Mucosa of stomach (tissue), 1 donor: Measurements from ENCODE around the gene ZNF554.

Experiments
- H3K27me3 ChIP-seq: one replicate; pipeline ENCODE4 v1.7.0; 2013; ENCODE audit warnings: mild to moderate bottlenecking, low read length; ENCODE audit not compliant: control insufficient read depth, insufficient read depth
- H3K36me3 ChIP-seq: one replicate; pipeline ENCODE4 v1.7.0; 2013; ENCODE audit warnings: low read length; ENCODE audit not compliant: control insufficient read depth, insufficient read depth
- H3K4me1 ChIP-seq: one replicate; pipeline ENCODE4 v1.7.0; 2013; ENCODE audit warnings: mild to moderate bottlenecking, low read length; ENCODE audit not compliant: control insufficient read depth, insufficient read depth
- H3K4me3 ChIP-seq: one replicate; pipeline ENCODE4 v1.7.0; 2013; ENCODE audit warnings: low read length
- H3K9ac ChIP-seq: one replicate; pipeline ENCODE4 v1.7.0; 2013; ENCODE audit warnings: mild to moderate bottlenecking, low read length, moderate library complexity
- H3K9me3 ChIP-seq: one replicate; pipeline ENCODE4 v1.7.0; 2013; ENCODE audit warnings: mild to moderate bottlenecking, low read length, moderate library complexity; ENCODE audit not compliant: control insufficient read depth
- donor health status: Pancreatic carcinoma.

The ZNF554 gene

GRCh38 chr19:2819540-2820111 lies at the start of gene ZNF554:
Gene ZNF554, plus strand, starts transcription at chr19:2819868. Its CDS starts 204 bp downstream, at chr19:2820072.
- Histone ChIP-seq H3K4me1 (no peaks in the 10 kb centered on the region), H3K27me3 (no peaks in the 10 kb centered on the region), H3K4me3 (peak within 1 kb of the TSS; percentile 60), H3K9me3 (no peaks in the 10 kb centered on the region), H3K36me3 (no peaks in the 10 kb centered on the region), H3K9ac (peak within 1 kb of the TSS; percentile 79)

GRCh38 chr19:2770055-2771013 lies 49.3 kb upstream of the ZNF554 start:
- H3K4me3 ChIP-seq: no peak overlapping the region
- H3K9me3 ChIP-seq: no peaks in the 10 kb centered on the region
- H3K9ac ChIP-seq: no peak overlapping the region
- no peaks in the 10 kb centered on the region for H3K36me3 ChIP-seq
- H3K4me1 ChIP-seq: peaks cover 5% of the 10 kb centered on the region
- no peaks in the 10 kb centered on the region for H3K27me3 ChIP-seq

- no peaks in the 10 kb centered on the region for H3K36me3 ChIP-seq
- no peak overlapping the region for H3K4me3 ChIP-seq
- H3K27me3 ChIP-seq: no peaks in the 10 kb centered on the region
- H3K4me1 ChIP-seq: peaks cover 5% of the 10 kb centered on the region
- H3K9ac ChIP-seq: no peak overlapping the region
- H3K9me3 ChIP-seq: no peaks in the 10 kb centered on the region
Observed at GRCh38 chr19:2771786-2772674, 47.6 kb upstream of the ZNF554 start.

GRCh38 chr19:2774083-2774679 lies 45.5 kb upstream of the ZNF554 start:
- Histone ChIP-seq H3K4me3 (no peak overlapping the region), H3K36me3 (no peaks in the 10 kb centered on the region), H3K4me1 (peaks cover 4% of the 10 kb centered on the region), H3K27me3 (no peaks in the 10 kb centered on the region), H3K9ac (no peak overlapping the region), H3K9me3 (no peaks in the 10 kb centered on the region)

- no peaks in the 10 kb centered on the region for H3K27me3 ChIP-seq
- H3K36me3 ChIP-seq: no peaks in the 10 kb centered on the region
- no peaks in the 10 kb centered on the region for H3K4me1 ChIP-seq
- H3K9me3 ChIP-seq: no peaks in the 10 kb centered on the region
- peak overlapping the region; percentile 26 for H3K9ac ChIP-seq
- no peak overlapping the region for H3K4me3 ChIP-seq
Observed at GRCh38 chr19:2774953-2775555, 44.6 kb upstream of the ZNF554 start.

GRCh38 chr19:2775556-2776430 lies 43.9 kb upstream of the ZNF554 start:
- Histone ChIP-seq H3K9me3 (no peaks in the 10 kb centered on the region), H3K36me3 (no peaks in the 10 kb centered on the region), H3K4me3 (no peak overlapping the region), H3K9ac (peak overlapping the region; percentile 26), H3K27me3 (no peaks in the 10 kb centered on the region), H3K4me1 (no peaks in the 10 kb centered on the region)

GRCh38 chr19:2777952-2778683 lies 41.5 kb upstream of the ZNF554 start:
- no peak overlapping the region for H3K9ac ChIP-seq
- no peaks in the 10 kb centered on the region for H3K36me3 ChIP-seq
- H3K9me3 ChIP-seq: no peaks in the 10 kb centered on the region
- no peak overlapping the region for H3K4me3 ChIP-seq
- H3K4me1 ChIP-seq: peaks cover 14% of the 10 kb centered on the region
- no peaks in the 10 kb centered on the region for H3K27me3 ChIP-seq

GRCh38 chr19:2779121-2779740 lies 40.4 kb upstream of the ZNF554 start:
- no peak overlapping the region for H3K4me3 ChIP-seq
- H3K9me3 ChIP-seq: no peaks in the 10 kb centered on the region
- H3K27me3 ChIP-seq: no peaks in the 10 kb centered on the region
- H3K4me1 ChIP-seq: peaks cover 14% of the 10 kb centered on the region
- H3K36me3 ChIP-seq: no peaks in the 10 kb centered on the region
- no peak overlapping the region for H3K9ac ChIP-seq

- Histone ChIP-seq H3K27me3 (no peaks in the 10 kb centered on the region), H3K9me3 (no peaks in the 10 kb centered on the region), H3K4me3 (no peak overlapping the region), H3K9ac (no peak overlapping the region), H3K4me1 (peaks cover 18% of the 10 kb centered on the region), H3K36me3 (no peaks in the 10 kb centered on the region)
Observed at GRCh38 chr19:2780284-2780683, 39.4 kb upstream of the ZNF554 start.

- peak overlapping the region; percentile 99 for H3K4me3 ChIP-seq
- H3K4me1 ChIP-seq: peaks cover 24% of the 10 kb centered on the region
- no peaks in the 10 kb centered on the region for H3K27me3 ChIP-seq
Observed at GRCh38 chr19:2782329-2782935, 37.2 kb upstream of the ZNF554 start.

More at GRCh38 chr19:2782329-2782935, 37.2 kb upstream of the ZNF554 start:
- Histone ChIP-seq H3K36me3 (no peaks in the 10 kb centered on the region), H3K9ac (peak overlapping the region; percentile 97), H3K9me3 (no peaks in the 10 kb centered on the region)
